OCI-M1 (cell line): ENCODE data around the gene BABAM2.

Experiments used
- DNase-seq: peaks from one replicate; lab custom pipeline; 2025; lab: John Stamatoyannopoulos, UW

The BABAM2 gene

DNA sequence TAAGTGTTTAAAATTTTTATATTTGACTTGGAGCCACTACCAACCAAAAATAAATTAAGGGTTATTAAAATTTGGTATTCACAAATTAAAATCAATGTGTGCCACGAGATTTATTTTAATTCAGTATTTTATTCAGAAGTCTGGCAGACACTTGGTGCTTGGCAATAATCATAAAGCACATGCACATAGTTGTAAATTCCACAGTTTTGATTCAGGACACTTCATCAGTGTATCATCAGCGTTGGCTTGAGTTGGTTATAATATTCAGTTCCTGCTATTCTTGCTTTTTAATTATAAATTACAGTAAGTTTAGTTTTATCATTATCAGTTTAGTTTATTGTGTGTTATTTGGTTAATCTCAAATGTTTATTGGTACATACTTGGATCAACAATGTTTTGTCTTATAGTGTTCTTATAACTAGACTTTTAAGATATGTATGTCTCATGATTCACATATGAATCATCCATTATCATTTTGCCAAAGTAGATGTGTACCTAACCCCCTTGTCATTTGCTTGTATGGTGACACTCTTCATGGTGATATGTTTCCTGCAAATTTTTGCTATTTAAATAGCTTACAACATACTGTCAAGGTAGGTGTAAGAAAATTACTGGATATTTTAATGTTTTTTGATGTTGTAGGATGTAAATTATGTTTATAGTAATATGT lies 237.9 kb downstream of the BABAM2 start:
- no peak for DNase-seq

GRCh38 chr2:28129955-28130695 lies 239.6 kb downstream of the BABAM2 start:
- DNase-seq = no peak

GRCh38 chr2:28133778-28134177 lies 243.2 kb downstream of the BABAM2 start:
- no peak for DNase-seq

DNA sequence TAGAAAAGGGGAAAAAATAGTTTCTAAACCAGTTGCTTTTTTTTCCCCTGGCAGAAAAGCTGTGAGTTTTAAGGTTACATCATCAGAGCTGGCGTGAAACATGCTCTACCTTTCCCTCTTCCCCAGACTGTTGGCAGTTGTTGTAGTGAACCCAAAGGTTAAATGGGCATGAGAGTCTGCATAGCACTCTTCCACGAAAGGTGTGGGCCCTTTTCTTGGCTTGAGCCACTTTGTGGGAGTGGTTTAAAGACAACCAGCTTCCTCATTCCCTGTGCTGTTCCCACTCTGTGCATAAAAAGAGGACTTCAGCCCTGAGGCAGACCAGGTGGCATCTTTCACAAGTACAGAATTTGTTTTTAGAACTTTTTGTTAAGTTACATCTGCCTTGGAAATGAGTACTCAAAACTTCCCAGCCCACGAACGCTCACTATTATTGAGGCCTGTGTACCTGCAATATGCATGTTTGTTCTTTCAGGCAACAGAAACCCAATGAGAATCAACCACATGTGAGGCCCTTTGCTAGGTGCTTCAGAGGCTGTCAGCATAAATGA lies 243.8 kb downstream of the BABAM2 start:
- DNase-seq = no peak

GRCh38 chr2:28134857-28135256 lies 244.3 kb downstream of the BABAM2 start:
- no peak for DNase-seq

DNA sequence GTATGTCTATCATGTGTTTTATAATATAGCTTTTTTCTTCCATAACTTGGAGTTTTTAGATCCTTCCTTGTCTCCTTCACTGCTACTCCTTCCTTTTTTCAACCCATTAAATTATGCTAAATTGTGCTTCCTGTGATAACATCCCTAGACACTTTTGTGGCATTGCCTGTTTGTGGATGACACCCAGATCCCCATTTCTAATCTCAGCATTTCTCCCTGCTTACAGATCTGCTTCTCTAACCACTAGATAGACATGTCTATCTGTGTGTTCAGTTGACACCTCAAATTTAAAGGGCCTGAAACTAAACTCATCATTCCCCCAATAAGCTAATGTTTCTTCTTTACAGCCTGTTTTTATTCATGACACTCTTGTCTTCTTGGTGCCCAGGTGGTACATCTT lies 244.8 kb downstream of the BABAM2 start:
- DNase-seq = peak; percentile 7

DNA sequence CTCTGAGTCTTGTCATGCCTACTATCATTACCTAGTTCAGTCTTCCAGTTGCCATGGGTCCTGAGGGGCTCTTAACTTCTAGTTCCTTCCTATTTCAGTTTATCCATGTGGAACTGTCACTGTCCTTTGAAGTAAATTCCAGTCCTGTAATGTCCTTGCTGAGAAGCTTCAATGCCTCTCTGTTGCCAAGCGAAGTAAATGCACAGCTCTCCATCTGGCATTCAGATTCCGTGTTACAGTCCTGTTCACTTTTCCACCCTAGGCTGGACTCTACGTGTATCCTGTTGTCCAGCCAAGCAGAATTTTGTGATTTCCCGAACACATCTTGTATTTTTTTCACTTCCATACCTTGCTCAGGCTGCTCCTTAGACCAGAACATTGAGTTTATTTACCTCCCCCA lies 245.3 kb downstream of the BABAM2 start:
- DNase-seq = no peak

DNA sequence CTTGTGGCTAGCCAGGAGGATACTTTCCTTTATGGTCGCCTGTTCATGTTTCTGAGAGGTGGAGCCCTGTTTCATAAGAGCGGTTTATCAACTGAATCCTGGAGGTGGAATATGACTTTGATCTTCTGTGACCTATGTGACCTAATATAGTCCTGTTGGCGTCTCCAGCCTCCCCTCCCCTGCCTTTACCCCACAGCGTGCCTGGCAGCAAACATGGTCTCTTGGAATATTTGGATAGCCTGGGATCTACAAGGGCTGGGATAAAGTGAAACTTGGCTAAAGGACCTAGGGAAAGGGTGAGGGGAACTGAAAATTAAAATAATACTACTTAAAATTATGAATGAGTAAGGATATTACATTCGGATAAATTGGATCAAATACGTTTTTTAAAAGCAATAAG lies 246.0 kb downstream of the BABAM2 start:
- no peak for DNase-seq

DNA sequence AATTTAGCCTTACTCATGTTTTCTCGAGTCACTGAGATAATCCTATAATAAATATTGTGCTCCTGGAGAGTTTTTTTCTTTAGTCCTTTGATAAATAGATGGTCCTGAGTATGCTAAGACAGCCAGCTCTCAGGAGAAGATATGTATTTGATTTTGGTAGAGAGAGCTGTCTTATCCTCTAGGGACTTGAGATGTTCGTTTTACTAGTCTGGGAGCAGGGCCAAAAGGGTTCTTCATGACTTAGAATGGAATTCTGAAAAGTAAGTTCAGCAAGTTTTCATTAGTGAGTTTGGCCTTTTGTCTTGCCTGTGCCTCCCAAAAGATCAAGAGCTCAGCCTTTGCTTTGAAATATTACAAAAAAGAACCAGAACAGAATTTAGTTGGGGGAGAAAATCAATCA lies 246.7 kb downstream of the BABAM2 start:
- no peak for DNase-seq

DNA sequence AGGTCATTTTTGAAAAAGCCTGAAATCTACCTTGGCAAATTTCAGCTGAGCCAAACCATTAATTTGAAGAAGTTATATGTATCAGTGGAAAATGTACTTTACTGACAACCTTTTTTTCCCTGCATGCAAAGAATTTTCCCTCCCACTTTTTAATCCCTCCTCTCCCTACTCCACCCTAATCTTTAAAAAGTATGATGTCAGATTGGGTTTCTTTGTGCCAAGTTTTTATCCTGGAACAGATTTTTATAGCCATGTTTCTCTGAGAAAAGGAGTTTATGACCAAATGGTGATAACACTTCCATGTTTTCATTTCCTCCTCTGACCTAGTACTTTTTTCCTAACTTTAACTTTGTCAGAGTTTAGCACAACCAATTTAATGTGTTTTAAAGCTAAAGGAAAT lies 251.9 kb downstream of the BABAM2 start:
- DNase-seq = no peak

DNA sequence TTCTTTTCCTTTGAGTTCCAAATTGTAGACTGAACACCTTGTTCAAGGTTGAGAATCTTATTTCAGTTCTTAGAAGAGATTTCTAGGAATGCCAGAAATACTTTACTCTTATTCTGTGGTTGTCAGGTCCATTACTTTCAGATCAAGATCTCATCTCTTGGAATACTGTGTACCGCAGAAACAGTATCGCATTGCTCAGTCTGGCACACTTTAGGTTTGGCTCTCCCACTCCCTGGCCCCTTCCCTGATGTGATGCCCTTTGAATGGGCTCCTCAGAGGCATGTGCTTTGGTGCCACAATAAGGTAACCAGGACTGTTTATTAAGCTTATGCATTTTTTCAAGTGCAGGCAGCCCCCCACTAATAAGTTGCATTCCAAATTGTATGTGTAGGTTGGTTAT lies 257.5 kb downstream of the BABAM2 start:
- no peak for DNase-seq

DNA sequence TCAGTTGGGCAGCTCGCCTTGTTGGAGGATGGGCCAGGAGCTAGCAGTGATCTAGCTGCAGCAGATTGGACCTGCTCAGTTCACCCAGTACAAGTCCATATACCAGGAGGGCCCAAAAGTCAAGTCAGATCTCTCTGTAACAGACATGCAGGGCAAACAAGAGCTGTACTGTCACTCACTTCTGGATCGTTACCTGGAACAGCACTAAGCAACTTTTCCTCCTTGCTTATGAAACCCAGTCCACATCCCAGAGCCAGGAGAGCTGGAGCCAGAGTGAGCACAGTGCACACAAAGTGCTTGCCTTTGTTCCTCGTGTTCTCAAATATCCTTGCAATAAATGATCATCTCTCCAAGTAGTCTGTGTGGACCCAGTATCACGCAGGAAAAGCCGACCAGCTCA lies 258.0 kb downstream of the BABAM2 start:
- no peak for DNase-seq

GRCh38 chr2:28150236-28150915 lies 259.8 kb downstream of the BABAM2 start:
- DNase-seq = no peak

GRCh38 chr2:28150994-28151393 lies 260.5 kb downstream of the BABAM2 start:
- DNase-seq = no peak

DNA sequence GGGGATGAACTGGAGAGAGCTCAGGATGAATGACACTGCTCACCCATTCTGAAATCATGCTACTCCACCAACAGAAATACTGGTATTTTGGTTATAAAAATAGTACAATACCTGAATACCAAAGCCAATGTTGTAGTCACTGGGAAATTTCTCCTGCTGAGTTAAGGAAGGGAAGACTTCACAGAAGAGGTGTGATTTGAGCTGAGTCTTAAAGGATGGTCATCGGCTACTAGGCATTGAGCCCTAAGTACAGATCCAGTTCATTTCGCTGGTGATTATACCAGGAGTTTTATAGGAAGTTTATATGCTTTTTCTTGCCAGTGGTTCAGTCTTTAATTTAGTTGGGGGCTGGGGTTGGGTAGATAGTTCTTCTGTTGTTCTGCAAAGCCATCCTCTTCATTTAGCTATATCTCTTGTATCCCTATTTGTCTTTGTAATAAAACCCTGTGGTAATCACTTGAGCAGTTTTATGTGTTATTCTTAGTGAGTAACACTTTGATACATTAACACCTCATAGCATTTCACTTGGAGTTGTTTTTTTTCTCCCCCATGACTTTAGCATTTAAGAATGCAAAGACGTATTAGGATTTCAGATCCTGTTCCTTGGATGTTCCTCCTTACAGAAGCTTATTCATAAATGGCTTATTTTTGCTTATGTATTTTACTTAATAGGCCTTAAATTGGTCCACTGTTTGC lies 262.2 kb downstream of the BABAM2 start:
- DNase-seq = no peak

- no peak for DNase-seq
These were observed 263.3 kb downstream of the BABAM2 start for GRCh38 chr2:28153851-28154250.

DNA sequence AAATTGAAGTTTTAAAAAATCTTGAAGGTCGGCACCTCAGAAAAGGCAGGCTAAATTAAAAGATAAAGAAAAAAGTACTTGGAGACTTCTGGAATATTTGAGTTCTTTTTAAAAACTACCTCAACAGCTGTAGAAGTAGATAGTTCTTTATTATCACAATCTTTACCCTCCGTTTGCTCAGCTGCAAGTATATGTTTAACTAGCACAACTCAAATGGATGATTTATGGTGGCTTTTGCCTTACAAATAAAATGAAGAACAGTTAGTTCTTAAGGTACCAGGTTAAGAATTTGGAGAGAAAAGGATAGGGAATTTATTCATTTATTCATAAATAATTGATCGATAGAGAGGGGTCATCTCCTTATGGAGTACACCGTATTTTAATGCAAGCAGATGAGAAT lies 264.6 kb downstream of the BABAM2 start:
- no peak for DNase-seq

GRCh38 chr2:28155627-28156026 lies 265.1 kb downstream of the BABAM2 start:
- DNase-seq = peak; percentile 38

DNA sequence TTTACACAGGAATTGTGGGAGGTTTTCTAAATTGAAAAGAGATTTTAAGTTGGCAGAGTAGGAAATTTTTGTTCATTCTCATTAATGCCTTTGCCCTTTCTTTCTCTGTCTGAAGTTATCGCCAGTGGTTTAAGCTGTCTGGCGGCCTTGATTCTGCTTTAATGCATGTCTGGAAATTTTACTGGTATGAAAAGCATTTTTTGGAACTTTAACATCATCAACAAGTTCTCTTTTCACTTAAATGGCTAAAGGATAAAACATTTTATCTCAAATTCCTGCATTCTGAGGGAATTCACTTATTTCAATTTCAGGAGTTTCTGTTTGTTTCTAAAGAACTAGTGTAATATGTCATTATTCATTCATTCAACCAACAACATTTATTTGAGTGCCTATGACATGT lies 268.3 kb downstream of the BABAM2 start:
- no peak for DNase-seq

DNA sequence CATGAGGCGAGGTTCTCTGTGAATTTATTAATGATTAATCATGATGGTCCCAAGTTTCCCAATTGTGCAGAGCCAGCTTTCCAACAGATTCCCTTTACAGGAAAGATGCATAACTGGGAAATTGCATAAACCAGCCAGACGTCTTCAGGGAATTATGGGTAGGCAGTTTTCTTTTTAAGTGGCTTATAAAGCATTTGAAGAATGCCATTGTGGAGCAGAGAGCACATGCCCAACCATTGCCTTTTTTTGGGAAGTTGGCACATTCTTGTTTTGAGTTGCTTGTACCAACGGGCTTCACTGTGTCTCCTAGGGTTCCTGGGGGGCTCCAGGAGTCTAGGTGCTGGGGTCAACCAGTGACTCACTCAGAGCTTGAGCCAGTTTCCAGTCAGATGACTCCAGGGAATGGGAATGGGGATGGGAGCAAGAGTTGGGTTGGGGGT lies 270.5 kb downstream of the BABAM2 start:
- DNase-seq = no peak

DNA sequence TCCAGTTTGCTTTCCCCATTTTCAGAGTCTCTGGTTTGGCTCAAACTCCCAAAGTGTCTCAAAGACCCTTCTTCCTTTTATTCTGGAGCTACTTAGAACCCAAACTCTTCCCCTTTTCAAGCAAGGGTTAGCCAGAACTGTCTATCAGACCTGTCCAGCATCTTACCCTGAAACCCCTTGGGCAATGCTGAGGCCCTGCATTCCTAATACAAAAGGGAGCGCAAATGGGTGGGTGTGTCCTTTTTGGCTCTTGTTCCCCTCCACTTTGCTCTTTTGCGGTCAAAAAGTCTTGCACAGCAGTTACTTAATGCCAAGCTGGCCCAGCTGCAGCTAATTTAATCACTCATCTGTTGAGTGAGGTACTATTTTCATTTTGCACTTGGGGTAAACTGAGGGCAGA lies 270.9 kb downstream of the BABAM2 start:
- no peak for DNase-seq

DNA sequence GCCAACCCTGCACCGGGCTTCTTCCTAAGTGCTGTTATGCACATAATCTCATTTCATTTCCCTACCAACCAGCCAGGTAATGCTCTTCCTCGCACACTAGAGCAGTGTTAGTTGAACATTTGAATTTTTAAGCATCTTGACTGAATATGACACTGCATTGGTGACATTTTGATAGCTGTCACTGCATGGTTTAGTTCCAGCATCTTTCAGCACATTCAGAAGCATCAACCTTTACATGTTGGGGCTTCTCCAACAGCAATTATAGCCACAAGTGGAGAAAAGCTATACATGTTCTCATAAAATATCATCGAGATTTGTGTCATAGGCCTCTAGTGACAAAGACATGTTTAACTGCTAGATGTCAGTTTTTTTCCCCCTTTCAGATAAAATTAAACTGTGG lies 272.0 kb downstream of the BABAM2 start:
- DNase-seq = no peak
